Ishikawa (cell line): Measurements from ENCODE around the gene CYFIP2.

Source experiments
- CEBPB ChIP-seq: IDR thresholded peaks from 2 replicates; pipeline ENCODE4 v1.6.1; 2012
- CREB1 ChIP-seq: IDR thresholded peaks from 2 replicates; pipeline ENCODE4 v1.6.1; 2012; ENCODE audit warnings: low read depth
- EGR1 ChIP-seq: IDR thresholded peaks from 2 replicates; pipeline ENCODE4 v1.6.1; 2012
- EP300 ChIP-seq: IDR thresholded peaks from 2 replicates; pipeline ENCODE4 v1.6.1; 2012; ENCODE audit warnings: borderline replicate concordance
- FOXM1 ChIP-seq: IDR thresholded peaks from 2 replicates; pipeline ENCODE4 v1.6.1; 2012; ENCODE audit warnings: low read depth, borderline replicate concordance
- NFIC ChIP-seq: IDR thresholded peaks from 2 replicates; pipeline ENCODE4 v1.6.1; 2012
- RAD21 ChIP-seq: IDR thresholded peaks from 2 replicates; pipeline ENCODE4 v1.6.1; 2012; ENCODE audit warnings: low read depth
- REST ChIP-seq: IDR thresholded peaks from 2 replicates; pipeline ENCODE4 v1.6.1; 2012; ENCODE audit warnings: low read depth, mild to moderate bottlenecking
- TAF1 ChIP-seq: IDR thresholded peaks from 2 replicates; pipeline ENCODE4 v1.6.1; 2012; ENCODE audit warnings: low read depth, mild to moderate bottlenecking
- USF1 ChIP-seq: IDR thresholded peaks from 2 replicates; pipeline ENCODE4 v1.6.1; 2012
- YY1 ChIP-seq: IDR thresholded peaks from 2 replicates; pipeline ENCODE4 v1.6.1; 2012; ENCODE audit warnings: low read depth
- ZBTB7A ChIP-seq: IDR thresholded peaks from 2 replicates; pipeline ENCODE4 v1.6.1; 2012; ENCODE audit warnings: low read depth

DNA sequence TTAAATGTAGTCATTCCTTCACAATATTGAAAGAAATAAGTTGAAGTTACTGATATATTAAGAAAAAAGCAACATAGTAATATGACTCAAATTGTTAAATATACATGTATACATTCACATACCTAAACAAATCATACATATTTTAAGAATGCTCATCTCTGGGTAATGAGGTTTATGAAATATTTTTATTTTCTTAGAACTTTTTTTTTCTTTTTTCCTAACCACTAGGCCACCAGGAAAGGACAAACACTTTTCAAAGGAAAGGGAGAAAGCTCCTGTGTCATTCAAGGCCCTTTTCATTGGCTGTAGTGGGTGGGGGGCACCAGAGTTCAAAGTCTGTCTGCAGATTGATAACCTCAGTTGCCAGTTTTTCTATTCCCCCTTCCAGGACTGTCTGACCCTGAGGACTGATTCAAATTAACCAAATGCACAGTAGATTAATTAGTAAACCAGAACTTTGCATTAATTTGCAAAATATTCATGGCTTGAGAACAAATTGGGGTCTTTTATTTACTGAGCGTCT lies 121.2 kb downstream of the CYFIP2 start:
- TF ChIP-seq TAF1: no peak
- no peak for TF ChIP-seq EP300
- TF ChIP-seq CEBPB: no peak
- no peak for TF ChIP-seq REST
- TF ChIP-seq EGR1: no peak
- TF ChIP-seq RAD21: no peak
- no peak for TF ChIP-seq NFIC
- no peak for TF ChIP-seq YY1
- TF ChIP-seq USF1: no peak
- no peak for TF ChIP-seq ZBTB7A
- no peak for TF ChIP-seq FOXM1
- no peak for TF ChIP-seq CREB1
